Ishikawa (cell line): ENCODE results near the gene HDLBP.

Experiments used
- CEBPB ChIP-seq: IDR thresholded peaks from 2 replicates; pipeline ENCODE4 v1.6.1; 2012
- CREB1 ChIP-seq: IDR thresholded peaks from 2 replicates; pipeline ENCODE4 v1.6.1; 2012; ENCODE audit warnings: low read depth
- EGR1 ChIP-seq: IDR thresholded peaks from 2 replicates; pipeline ENCODE4 v1.6.1; 2012
- EP300 ChIP-seq: IDR thresholded peaks from 2 replicates; pipeline ENCODE4 v1.6.1; 2012; ENCODE audit warnings: borderline replicate concordance
- FOXM1 ChIP-seq: IDR thresholded peaks from 2 replicates; pipeline ENCODE4 v1.6.1; 2012; ENCODE audit warnings: low read depth, borderline replicate concordance
- NFIC ChIP-seq: IDR thresholded peaks from 2 replicates; pipeline ENCODE4 v1.6.1; 2012
- RAD21 ChIP-seq: IDR thresholded peaks from 2 replicates; pipeline ENCODE4 v1.6.1; 2012; ENCODE audit warnings: low read depth
- TAF1 ChIP-seq: IDR thresholded peaks from 2 replicates; pipeline ENCODE4 v1.6.1; 2012; ENCODE audit warnings: low read depth, mild to moderate bottlenecking
- TCF12 ChIP-seq: IDR thresholded peaks from 2 replicates; pipeline ENCODE4 v1.6.1; 2012; ENCODE audit warnings: low read depth
- TEAD4 ChIP-seq: IDR thresholded peaks from 2 replicates; pipeline ENCODE4 v1.6.1; 2012
- USF1 ChIP-seq: IDR thresholded peaks from 2 replicates; pipeline ENCODE4 v1.6.1; 2012
- YY1 ChIP-seq: IDR thresholded peaks from 2 replicates; pipeline ENCODE4 v1.6.1; 2012; ENCODE audit warnings: low read depth
- ZBTB7A ChIP-seq: IDR thresholded peaks from 2 replicates; pipeline ENCODE4 v1.6.1; 2012; ENCODE audit warnings: low read depth
- TF ChIP-seq, protein P1 (sequence below): IDR thresholded peaks from 2 replicates; pipeline ENCODE4 v1.6.1; 2012; ENCODE audit warnings: low read depth, mild to moderate bottlenecking
- TF ChIP-seq, protein P2 (sequence below): IDR thresholded peaks from 2 replicates; pipeline ENCODE4 v1.6.1; 2012

HDLBP gene

GRCh38 chr2:241304039-241304670 is 11.3 kb downstream of the HDLBP start:
- TF ChIP-seq TAF1, result no peak
- no peak for TF ChIP-seq RAD21
- no peak for TF ChIP-seq EGR1
- no peak for TF ChIP-seq FOXM1
- TF ChIP-seq YY1, result no peak
- TF ChIP-seq NFIC, result no peak
- TF ChIP-seq ZBTB7A, result no peak
- TF ChIP-seq CREB1, result no peak
- TF ChIP-seq, protein P1, sequence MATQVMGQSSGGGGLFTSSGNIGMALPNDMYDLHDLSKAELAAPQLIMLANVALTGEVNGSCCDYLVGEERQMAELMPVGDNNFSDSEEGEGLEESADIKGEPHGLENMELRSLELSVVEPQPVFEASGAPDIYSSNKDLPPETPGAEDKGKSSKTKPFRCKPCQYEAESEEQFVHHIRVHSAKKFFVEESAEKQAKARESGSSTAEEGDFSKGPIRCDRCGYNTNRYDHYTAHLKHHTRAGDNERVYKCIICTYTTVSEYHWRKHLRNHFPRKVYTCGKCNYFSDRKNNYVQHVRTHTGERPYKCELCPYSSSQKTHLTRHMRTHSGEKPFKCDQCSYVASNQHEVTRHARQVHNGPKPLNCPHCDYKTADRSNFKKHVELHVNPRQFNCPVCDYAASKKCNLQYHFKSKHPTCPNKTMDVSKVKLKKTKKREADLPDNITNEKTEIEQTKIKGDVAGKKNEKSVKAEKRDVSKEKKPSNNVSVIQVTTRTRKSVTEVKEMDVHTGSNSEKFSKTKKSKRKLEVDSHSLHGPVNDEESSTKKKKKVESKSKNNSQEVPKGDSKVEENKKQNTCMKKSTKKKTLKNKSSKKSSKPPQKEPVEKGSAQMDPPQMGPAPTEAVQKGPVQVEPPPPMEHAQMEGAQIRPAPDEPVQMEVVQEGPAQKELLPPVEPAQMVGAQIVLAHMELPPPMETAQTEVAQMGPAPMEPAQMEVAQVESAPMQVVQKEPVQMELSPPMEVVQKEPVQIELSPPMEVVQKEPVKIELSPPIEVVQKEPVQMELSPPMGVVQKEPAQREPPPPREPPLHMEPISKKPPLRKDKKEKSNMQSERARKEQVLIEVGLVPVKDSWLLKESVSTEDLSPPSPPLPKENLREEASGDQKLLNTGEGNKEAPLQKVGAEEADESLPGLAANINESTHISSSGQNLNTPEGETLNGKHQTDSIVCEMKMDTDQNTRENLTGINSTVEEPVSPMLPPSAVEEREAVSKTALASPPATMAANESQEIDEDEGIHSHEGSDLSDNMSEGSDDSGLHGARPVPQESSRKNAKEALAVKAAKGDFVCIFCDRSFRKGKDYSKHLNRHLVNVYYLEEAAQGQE, result no peak
- TF ChIP-seq, protein P2, sequence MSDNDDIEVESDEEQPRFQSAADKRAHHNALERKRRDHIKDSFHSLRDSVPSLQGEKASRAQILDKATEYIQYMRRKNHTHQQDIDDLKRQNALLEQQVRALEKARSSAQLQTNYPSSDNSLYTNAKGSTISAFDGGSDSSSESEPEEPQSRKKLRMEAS, result no peak
- TF ChIP-seq EP300, result no peak
- TF ChIP-seq CEBPB, result no peak
- no peak for TF ChIP-seq TCF12
- TF ChIP-seq USF1, result no peak

GRCh38 chr2:241302759-241303651 is 12.5 kb downstream of the HDLBP start:
- TF ChIP-seq ZBTB7A (no peak), TEAD4 (no peak), EP300 (no peak), EGR1 (no peak), TCF12 (no peak), CEBPB (no peak), TAF1 (no peak), NFIC (no peak)
- TF ChIP-seq, protein P1, result no peak

DNA sequence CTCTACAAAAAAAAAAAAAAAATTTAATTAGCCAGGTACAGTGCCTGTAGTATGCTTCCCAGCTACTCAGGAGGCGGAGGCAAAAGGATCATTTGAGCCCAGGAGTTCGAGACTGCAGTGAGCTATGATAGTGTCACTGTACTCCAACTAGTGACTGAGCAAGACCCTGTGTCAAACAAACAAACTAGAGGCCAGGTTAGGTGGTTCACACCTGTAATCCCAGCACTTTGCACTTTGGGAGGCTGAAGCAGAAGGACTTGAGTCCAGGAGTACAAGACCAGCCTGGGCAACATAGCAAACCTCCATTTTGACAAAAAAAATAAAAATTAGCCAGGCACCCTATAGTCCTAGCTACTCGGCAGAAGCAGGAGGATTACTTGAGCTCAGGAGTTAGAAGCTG is 13.4 kb downstream of the HDLBP start:
- TF ChIP-seq YY1 (no peak), NFIC (no peak), USF1 (no peak), EP300 (no peak), ZBTB7A (no peak), TEAD4 (no peak), RAD21 (no peak), FOXM1 (no peak), EGR1 (no peak), TCF12 (no peak), CEBPB (no peak), TAF1 (no peak)

GRCh38 chr2:241300000-241300399 is 15.5 kb downstream of the HDLBP start:
- TF ChIP-seq, protein P2, result no peak
- no peak for TF ChIP-seq CREB1
- TF ChIP-seq ZBTB7A, result no peak
- TF ChIP-seq, protein P1, result no peak
- TF ChIP-seq USF1, result no peak
- TF ChIP-seq RAD21, result no peak
- no peak for TF ChIP-seq YY1
- TF ChIP-seq NFIC, result no peak
- TF ChIP-seq TAF1, result no peak
- no peak for TF ChIP-seq TCF12
